GM18517 (cell line): ENCODE measurements around the gene DYNLT4.
A peak's percentile ranks its signal among the peaks of the same experiment; 100 is the strongest.
"Not testable (repeated sequence)": the region's sequence is repeated elsewhere in the genome, so short reads cannot be mapped to it uniquely, and the experiment has no call there.

ENCODE experiments used
- ATAC-seq: cut with Tn5 transposase; IDR thresholded peaks from one replicate; pipeline ENCODE4 v1.9.1; 2021; ENCODE audit warnings: mild to moderate bottlenecking, moderate library complexity; ENCODE audit not compliant: unreplicated experiment

DYNLT4 gene, protein sequence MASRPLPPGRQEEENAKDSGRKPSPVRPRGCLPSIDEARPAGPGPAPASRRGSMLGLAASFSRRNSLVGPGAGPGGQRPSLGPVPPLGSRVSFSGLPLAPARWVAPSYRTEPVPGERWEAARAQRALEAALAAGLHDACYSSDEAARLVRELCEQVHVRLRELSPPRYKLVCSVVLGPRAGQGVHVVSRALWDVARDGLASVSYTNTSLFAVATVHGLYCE

DNA sequence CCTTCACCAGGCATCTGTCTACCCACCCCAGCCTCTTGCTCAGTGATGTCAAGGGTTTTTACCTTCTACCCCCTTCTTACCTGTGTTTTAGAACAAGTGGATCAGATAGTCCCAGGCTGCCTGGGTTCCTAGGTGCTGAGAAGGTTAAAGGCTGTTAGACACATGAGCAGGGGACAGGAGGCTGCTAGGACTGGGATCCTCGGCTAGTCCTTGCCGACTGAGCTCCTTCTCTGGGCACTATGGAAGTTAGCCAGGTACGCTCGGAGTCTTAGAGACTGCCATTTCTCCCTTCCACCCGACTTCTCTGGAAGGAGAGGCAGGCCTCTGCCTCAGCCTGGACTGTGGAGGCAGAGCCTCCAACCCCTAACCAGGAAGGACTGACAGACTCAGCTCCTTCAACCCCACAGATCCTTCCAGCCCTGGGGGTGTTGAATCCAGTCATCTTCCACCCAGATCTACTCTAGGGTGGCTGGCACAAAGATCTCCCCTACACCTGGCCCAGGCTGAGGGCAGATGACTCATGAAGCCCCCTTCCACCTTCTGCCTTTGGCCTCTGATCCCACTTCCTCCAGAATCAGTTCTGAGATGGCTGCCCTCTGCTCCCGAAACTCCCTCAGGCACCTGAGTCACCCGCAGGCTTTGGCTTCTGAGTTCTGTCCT lies at the start of gene DYNLT4:
TSS of gene DYNLT4 (minus strand) at position 648 of the 660 bp plus-strand sequence. CDS start 683 bp downstream, outside the sequence.
- ATAC-seq: no peak

DNA sequence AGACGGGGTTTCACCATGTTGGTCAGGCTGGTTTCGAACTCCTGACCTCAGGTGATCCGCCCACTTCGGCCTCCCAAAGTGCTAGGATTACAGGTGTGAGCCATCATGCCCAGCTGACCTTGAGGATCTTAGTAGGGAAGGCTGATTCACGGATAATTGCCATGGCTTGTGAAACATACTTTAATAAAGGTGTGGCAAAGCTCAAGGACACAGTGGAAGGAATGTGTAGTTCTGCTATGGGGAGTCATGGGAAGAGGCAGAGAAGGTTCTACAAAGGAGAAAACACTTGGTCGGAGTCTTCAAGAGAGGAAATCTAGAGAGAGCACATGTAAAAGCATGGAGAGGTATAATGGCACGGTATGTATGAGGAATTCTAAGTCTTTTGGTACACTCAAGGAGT lies 48.6 kb upstream of the DYNLT4 start:
- ATAC-seq: no peak

DNA sequence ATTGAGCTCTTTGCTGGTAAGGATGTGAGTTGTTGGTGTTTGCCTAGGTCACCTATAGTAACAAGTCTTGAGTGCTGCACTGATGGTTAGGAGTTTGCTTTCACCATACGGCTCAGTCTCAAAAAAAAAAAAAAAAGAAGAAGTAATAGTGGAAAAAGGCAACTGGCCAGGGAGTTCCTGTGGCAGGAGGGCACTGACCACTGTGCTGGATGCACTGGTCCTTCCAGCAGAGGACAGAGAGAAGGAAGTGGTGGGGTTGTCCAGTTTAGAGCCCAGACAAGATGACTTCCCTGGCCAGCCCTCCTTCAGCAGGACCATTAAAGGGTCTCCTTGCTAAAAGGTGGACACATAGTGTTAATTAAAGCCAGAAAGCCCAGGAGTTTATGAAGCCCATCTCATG lies 47.8 kb upstream of the DYNLT4 start:
- ATAC-seq: no peak

DNA sequence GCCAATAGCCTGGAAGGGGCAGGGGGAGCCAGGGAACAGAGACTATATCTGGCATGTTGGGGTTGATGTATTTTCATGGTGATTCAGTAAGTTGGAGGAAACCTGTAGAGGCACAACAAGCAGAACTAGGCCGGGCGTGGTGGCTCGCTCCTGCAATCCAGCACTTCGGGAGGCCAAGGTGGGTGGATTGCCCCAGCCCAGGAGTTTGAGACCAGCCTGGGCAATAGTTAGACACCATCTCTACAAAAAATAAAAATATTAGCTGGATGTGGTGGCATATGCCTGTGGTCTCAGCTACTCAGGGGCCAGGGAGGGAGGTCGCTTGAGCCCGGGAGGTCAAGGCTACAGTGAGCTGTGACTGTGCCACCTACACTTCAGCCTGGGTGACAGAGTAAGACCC lies 46.0 kb upstream of the DYNLT4 start:
- ATAC-seq: no peak

DNA sequence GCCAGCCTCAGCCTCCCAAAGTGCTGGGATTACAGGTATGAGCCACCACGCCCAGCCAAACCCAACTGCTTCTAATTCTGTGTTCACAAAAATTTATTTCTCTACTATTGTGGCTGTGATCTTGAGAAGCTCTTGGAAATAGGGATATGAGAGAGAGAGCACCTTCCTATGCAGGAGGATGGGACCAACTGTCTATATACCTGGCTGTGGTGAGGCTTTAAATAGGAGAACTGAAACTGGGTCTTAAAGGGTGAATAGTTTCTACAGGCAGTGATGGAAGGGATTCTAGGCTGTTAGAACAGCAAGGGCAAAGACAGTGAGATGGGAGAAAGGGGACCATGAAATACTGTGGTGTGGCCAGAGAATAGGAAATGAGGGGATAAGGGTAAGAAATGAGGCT lies 44.2 kb upstream of the DYNLT4 start:
- ATAC-seq: no peak

DNA sequence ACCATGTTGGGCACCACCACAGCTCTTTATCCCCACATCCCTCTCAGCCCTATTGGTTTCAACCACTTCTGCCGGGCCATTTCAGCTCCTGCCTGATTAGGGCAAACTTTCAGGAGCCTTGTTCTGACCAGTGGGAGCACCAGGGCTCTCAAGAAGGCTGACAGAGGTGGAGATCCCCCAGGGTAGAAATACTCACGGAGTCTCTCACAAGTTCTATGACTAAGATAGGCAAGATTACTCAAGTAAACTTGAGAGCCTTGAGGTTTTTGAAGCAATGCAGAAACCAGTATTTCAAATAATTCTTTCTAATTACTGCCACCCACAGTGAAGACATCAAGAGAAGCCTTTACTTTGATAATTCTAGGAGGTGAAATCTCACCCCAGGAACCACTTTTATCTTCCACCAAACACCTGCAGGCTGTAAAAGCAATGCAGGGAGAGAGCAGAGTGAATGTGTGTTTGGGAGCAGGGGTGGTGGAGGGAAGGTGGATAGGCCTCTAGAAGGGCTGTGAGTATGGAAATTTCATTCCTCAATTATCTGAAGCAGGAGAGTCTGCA lies 42.5 kb upstream of the DYNLT4 start:
- no peak for ATAC-seq

DNA sequence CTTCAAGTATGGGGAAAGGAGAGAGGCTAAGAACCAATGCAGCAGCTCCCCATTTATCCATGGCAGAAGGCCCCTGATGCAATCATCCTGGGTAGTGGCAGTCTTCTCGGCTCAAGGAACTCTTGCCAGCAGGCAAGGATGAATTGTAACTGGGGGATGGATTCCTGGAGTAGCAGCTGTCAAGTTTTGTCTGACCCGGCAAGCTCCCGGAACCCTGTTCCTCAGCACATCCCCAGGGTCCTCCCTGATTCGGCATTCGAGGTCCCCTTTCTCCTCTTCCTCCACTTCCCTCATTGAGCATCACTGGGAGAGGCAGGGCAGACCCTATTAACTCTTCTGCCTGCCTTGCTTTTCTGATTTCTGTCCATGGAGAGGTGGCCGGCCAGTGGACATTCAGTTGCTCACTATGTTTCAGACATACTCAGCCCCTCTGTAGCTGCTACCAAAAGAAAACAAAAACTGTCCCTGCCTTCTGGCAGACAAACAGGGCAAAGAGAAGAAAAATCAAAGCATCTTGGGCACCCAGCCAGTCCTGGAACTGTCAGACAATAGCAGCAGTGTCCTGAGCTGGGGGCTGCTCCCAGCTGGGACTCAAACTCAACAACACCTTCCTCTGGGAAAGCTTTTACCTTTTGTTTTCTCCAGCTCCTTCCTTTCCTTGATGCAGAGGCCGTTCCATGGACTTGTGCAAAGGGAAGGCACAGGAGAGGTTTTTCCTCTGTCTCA lies 41.5 kb upstream of the DYNLT4 start:
- no peak for ATAC-seq

DNA sequence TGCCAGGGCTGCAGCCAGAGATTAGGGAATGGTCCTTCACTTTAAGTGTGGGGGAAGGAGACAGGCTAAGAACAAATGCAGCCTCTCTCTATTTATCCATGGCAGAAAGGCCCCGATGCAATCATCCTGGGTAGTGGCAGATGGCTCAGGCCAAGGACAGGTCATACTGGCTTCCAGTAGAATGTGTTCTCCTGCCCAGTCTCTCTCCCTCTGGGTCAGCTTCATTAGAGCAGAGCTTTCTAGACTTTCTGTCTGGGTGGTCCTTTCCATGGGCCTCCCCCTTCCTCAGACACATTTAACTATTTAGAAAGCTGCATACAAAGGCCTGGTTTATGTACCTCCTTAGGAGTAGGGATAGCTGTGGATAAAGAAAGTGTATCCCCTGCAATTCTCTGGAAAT lies 40.7 kb upstream of the DYNLT4 start:
- no peak for ATAC-seq

DNA sequence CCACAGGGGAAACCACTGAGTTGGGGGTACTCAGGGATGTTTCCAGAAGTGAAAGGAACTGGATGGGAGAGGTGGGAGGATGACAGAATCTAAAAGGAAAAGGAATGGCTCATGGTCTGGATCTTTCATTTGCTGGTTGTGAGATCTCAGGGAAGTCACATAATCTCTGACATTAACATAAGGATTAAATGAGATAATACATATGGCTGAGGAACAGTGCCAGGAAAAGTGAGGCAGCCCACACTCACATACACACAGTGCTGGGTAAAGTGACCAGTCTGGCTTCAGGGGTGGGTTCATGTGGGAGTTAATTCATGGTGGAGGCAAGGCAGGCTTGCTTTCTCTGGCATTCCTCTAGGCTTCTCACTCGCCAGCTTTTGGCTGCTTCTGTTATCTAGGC lies 39.8 kb upstream of the DYNLT4 start:
- ATAC-seq: no peak

DNA sequence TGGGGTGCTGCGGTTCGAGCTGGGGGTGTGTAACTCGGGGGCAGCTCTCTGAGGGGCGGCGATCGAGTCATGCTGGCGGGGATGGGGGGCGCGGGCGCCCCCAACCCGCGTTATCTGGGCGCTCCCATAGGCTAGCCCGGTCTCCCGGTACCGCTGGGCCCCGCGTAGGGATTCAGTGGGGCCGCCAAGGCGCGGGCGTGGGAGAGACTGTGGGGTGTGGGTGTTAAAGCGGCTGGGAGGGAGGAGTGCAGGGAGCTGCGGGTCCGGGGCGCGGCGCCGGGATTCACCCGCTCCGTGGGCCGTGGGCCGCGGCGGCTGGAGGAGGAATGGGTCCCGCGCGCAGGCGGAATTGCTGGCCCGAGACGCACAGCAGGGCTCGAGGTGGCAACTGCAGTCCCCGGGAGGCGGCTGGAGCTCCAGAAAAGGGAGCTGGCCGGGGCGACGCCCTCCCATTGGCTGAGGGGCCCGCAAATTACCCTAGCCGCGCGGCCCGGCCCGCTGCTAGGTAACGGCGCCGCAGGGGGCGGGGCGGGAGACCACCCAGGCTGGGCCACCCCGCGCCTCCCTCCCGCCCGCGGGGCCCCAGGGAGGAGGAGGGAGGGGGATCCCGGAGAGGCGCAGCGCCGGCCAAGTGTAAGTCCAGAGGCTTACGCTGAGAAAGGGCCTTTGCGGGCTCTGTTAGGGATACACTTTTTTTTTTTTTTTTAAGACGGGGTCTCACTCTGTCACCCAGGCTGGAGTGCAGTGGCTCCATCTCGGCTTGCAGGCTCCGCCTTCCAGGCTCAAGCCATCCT lies 35.9 kb upstream of the DYNLT4 start, which contains the start of gene PTCH2:
TSS of gene PTCH2 (minus strand) at position 392 of the 794 bp plus-strand sequence. CDS start at position 71, 321 bp downstream.
- no peak for ATAC-seq

DNA sequence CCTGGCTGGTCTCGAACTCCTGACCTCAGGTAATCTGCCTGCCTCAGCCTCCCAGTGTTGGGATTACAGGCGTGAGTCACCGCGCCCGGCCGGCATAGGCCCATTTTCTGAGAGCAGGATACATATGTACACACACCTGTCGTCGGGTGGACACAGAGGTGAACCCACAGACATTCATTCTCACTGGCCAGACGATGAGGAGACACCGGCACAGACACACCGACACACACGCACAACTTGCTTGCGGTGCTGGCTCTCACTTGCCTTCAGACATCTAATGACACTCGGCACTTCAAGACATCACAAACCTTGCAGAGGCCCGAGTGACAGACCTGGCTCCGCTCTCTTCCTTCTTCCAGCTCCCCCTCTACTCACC lies 35.3 kb upstream of the DYNLT4 start:
- ATAC-seq: no peak

DNA sequence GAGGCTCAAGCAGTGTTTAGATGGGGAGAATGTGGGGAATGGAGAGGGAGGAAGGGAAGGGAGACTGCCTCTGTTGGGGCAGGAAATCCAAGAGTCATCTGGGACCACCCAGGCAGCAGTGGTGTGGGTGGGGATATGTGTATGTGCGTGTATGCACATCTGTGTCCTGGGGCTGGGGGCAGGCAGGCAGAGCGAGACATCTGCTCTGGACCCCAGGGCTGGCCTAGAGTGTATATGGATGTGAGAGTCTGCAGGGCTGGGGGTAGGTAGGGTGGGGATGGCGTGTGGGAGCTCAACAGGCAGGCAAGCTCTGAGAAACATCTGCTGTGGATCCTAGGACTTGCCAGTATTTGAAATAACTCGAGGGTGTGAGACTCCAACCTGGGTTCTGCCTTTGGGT lies 32.4 kb upstream of the DYNLT4 start:
- ATAC-seq: no peak

DNA sequence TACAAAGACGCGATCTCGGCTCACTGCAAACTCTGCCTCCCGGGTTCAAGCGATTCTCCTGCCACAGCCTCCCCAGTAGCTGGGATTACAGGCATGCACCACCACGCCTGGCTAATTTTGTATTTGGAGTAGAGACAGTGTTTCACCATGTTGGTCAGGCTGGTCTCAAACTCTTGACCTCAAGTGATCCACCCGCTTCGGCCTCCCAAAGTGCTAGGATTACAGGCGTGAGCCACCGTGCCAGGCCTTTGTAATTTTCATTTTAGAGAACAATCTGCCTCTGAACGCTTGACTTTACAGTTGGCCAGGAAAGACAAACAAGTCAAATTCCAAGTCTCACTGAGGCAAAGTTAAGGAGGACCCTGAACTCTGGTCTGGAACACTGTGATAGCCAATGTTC lies 31.1 kb upstream of the DYNLT4 start:
- ATAC-seq: not testable (repeated sequence)

DNA sequence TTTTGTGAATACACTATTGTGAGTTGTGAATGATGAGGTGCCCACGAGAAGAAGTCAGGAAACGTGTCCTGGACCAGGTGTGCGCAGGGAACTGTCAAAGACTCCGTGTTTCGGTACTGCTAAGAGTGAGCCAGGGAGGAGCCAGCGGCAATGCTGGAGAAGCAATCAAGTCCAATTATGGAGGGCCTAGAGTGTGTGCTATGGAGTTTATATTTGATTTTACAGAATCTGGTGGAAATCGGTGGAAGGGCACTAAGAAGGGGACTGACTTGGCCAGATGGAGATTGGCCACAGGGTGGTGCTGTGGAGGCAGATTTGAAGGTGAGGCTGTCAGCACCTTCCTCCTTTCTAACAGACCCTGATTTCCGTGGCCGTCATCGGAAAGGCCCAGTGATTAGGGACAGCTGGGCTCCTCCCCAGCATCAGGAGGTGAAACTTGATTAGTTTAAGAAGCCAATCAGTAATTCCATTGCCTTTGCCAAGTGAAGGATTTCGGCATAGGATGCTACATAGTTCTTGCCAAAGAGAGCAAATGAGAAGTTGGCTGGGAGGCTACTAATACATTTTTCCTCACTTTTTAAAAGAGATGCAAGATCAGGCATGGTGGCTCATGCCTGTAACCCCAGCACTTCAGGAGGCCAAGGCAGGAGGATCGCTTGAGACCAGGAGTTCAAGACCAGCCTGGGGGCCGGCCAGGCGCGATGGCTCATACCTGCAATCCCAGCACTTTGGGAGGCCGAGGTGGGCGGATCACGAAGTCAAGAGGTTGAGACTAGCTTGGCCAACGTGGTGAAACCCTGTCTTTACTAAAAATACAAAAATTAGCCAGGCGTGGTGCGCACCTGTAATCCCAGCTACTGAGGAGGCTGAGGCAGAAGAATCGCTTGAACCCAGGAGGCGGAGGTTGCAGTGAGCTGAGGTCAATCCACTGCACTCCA lies 28.9 kb upstream of the DYNLT4 start:
- peak; percentile 53 for ATAC-seq

DNA sequence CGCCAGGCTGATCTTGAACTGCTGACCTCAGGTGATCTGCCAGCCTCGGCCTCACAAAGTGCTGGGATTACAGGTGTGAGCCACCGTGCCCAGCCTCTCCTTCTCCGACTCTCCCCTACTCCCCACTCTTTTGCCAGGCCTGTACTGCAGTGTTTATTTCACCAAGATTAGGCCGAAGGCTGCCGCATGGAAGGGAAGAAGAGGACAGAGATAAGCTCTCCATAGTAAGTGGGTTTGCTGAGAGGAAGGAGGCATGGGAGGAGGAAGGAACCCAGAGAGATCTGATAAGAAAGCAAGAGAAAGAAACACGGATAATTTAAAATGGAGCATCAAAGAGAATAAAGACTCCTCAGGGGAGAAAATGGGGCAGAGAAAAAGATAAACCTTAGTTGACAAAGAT lies 27.2 kb upstream of the DYNLT4 start:
- no peak for ATAC-seq

DNA sequence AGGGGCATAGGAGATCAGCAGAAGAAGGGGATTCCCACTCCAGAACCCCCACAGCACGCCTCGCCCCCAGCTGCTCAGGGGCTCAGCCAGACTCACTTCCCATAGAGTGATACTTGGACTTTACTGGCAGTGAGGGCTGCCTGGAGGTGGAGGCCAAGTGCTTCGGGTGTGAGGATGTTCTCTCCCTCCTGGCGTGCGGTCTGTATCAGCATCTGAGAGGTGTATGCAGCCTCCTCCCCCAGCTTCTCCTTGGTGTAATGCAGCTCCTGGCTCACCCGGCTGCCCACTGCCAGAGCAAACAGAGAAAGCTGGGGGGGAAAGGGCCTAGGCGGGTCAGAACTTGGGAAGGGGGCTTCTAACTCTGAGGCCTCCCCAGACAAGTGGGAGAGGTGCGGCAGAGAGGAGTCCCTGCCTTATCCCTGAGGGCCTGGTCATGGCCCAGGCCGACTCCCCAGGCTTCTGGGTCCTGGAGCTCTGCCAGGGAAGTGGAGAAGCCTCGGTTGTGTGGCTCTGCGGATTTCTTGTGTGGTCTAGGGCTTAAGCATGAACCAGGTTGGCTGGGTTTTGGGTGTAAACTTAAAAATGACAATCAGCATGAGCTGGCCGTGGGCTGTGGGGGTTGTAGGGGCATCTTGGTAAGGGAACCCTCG lies 25.0 kb upstream of the DYNLT4 start:
- no peak for ATAC-seq

DNA sequence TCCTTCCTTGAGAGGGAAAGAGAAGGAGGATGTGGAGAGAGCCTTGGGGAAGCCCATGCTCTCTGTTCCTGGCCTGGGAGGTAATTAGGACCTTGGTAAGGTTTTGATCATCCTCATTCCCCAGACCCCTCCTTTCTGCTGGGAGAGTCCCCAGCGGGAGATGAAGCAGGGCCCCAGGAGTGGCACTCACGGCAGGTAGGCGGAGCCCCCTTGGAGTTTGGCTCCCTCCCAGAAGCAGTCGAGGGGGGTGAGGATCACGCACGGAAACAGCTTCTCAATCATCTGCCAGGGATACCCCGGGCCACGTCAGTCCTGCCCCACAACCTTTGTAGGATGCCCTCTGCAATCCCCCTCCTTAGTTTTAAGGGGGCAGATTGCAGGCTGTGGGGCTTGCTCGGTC lies 24.4 kb upstream of the DYNLT4 start:
- no peak for ATAC-seq

DNA sequence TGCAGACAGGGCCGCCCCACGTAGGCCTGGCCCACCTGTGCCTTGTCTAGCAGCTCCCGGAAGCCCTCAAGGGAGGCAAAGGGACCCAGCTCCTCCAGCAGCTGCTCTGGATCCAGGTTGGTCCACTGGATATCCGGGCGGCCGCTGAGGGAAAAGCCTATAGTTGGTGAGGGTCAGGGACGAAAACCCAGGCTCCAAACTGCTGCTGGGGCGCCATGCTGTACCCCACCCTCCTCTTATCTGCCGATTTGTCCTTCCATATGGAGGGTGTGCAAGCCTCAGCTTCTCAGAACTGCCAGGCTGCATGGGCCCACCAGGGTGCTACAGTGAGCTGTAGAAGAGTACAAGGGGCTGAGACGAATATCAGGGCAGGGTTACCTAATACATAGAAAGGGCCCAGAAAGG lies 23.8 kb upstream of the DYNLT4 start:
- no peak for ATAC-seq
